GM12878 (cell line): ENCODE data around the gene TNS4. TPM values are rescaled to one million over a fixed set of nuclear protein-coding genes. Genes with fewer than 3 reads are reported as not detected.

Source experiments
- BHLHE40 ChIP-seq, 2 experiments: fragments of 450-650 bp in 1 of 2; IDR thresholded peaks; 2 replicates each; pipeline ENCODE4 v1.6.1; 2011 to 2017; ENCODE audit warnings: low read depth in 2 of 2, borderline replicate concordance in 1 of 2, improper control_type of control experiment in 1 of 2, low read length in 1 of 2, mild to moderate bottlenecking in 1 of 2
- EGR1 ChIP-seq, 2 experiments: IDR thresholded peaks; 1 replicate in 1 of 2; 2 replicates in 1 of 2; pipeline ENCODE4 v1.6.1; 2011 to 2012; ENCODE audit warnings: low read depth in 2 of 2, low read length in 2 of 2, borderline replicate concordance in 1 of 2, mild to moderate bottlenecking in 1 of 2, moderate library complexity in 1 of 2
- EP300 ChIP-seq, 2 experiments: fragments of 150-350 bp in 1 of 2; IDR thresholded peaks; 2 replicates each; pipeline ENCODE4 v1.6.1; 2011 to 2012; ENCODE audit warnings: low read depth in 2 of 2, low read length in 2 of 2, borderline replicate concordance in 1 of 2, improper control_type of control experiment in 1 of 2, inconsistent platforms in 1 of 2; ENCODE audit not compliant: control insufficient read depth in 1 of 2
- GATAD2B ChIP-seq: fragments of 450-650 bp; conservative IDR thresholded peaks from 2 replicates; pipeline ENCODE4 v1.6.1; 2017; ENCODE audit warnings: low read depth, mild to moderate bottlenecking, moderate library complexity
- HDGF ChIP-seq: fragments of 450-650 bp; IDR thresholded peaks from 2 replicates; pipeline ENCODE4 v1.6.1; 2016; ENCODE audit warnings: antibody characterized with exemption
- IKZF1 ChIP-seq: fragments of 450-650 bp; conservative IDR thresholded peaks from 2 replicates; pipeline ENCODE4 v1.6.1; 2017; ENCODE audit warnings: antibody characterized with exemption, mild to moderate bottlenecking
- IRF4 ChIP-seq: IDR thresholded peaks from 2 replicates; pipeline ENCODE4 v1.6.1; 2011; ENCODE audit warnings: low read depth, low read length
- MEF2A ChIP-seq: IDR thresholded peaks from 2 replicates; pipeline ENCODE4 v1.6.1; 2011; ENCODE audit warnings: low read depth, mild to moderate bottlenecking, low read length, moderate library complexity; ENCODE audit not compliant: insufficient read depth
- MEF2B ChIP-seq: fragments of 450-650 bp; IDR thresholded peaks from 2 replicates; pipeline ENCODE4 v1.6.1; 2018; ENCODE audit warnings: mild to moderate bottlenecking, moderate library complexity; ENCODE audit not compliant: partially characterized antibody, poor library complexity, severe bottlenecking
- PAX5 ChIP-seq: IDR thresholded peaks from 2 replicates; pipeline ENCODE4 v1.6.1; 2011; ENCODE audit warnings: low read depth, low read length, borderline replicate concordance
- polyA plus RNA-seq, 11 experiments: library from polyadenylated mRNA; depleted of rRNA in 4 of 11; unstranded in 6 of 11; stranded (reverse) in 5 of 11; fragments of >200 nt; fragmentation: Nextera tagmentation in 4 of 11; fragmentation: Illumina TruSeq in 1 of 11; extraction: Ambion mirVana in 4 of 11; extraction: Trizol in 1 of 11; gene quantifications; 1 replicate in 1 of 11; 2 replicates in 10 of 11; pipeline versions ENCODE4 v1.2.1 to v1.2.3, GENCODE V29; 2011 to 2016; ENCODE audit warnings: inconsistent platforms in 2 of 11, missing spikeins in 2 of 11, low read depth in 1 of 11
- total RNA-seq, 4 experiments: library from RNA; depleted of rRNA in 3 of 4; stranded (reverse); fragments of >200 nt in 3 of 4; fragmentation: Illumina TruSeq in 1 of 4; extraction: Trizol in 1 of 4; gene quantifications; 2 replicates each; pipeline versions ENCODE4 v1.2.1 to v1.2.3, GENCODE V29; 2013 to 2021
- TF ChIP-seq, protein P1 (sequence below): fragments of 450-650 bp; IDR thresholded peaks from 2 replicates; pipeline ENCODE4 v1.6.1; 2018; ENCODE audit warnings: borderline replicate concordance, mild to moderate bottlenecking; ENCODE audit not compliant: partially characterized antibody
- TF ChIP-seq, protein P2 (sequence below): fragments of 450-650 bp; conservative IDR thresholded peaks from 2 replicates; pipeline ENCODE4 v1.6.1; 2017; ENCODE audit warnings: mild to moderate bottlenecking, moderate library complexity
- TF ChIP-seq, protein P3 (sequence below): fragments of 450-650 bp; IDR thresholded peaks from 2 replicates; pipeline ENCODE4 v1.6.1; 2017; ENCODE audit warnings: borderline replicate concordance
- TF ChIP-seq, protein P4 (sequence below): fragments of 450-650 bp; IDR thresholded peaks from 2 replicates; pipeline ENCODE4 v1.6.1; 2017; ENCODE audit warnings: mild to moderate bottlenecking, moderate library complexity
- TF ChIP-seq, protein P5 (sequence below): IDR thresholded peaks from 2 replicates; pipeline ENCODE4 v1.6.1; 2012; ENCODE audit warnings: low read length, inconsistent platforms

Gene TNS4
- total and polyA plus RNA-seq, 10 of the 15 experiments (the other 5 are each of a cell fraction or from before 2014, with no cell fraction given) = 0.10 to 0.90 (median 0.68) TPM; not detected in 2

DNA sequence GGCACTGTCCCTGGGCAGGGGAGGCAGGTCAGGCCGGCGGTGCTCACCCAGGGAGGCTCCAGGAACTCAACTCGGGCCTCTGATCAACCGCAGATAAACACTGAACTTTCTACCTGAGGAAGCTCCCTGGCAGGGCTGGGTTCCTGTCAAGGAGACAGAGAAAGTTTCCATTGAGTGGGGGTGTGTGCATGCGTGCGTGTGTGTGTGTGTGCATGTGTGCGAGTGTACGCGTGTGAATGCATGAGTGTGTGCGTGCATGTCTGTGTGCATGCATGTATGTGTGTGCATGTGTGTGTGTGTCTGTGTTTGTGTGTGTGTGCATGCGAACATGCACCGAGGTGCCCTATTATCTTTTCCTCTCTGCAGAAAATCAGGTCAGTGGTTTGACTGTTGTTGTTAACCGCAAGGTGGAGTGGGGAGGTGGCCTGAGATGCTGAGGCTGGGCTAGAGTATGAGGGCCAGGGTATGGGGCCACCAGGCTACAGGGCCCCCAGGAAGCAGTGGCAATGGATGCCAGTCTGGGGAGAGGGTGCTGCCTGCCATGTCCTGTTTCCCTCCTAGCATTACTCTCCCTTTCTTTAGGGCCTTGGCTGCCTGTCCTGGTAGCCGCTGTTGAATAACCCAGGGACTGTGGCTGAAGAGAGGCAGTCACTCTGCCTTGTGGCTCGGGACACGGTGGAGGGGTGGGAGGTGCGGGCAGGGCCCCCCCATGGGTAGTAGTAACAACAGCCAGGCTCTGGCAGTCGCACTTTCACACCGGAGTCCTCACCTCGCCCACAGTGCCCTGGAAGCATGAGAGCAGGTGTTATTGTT is 39.8 kb upstream of the TNS4 start (continued):
- TF ChIP-seq, protein P1, sequence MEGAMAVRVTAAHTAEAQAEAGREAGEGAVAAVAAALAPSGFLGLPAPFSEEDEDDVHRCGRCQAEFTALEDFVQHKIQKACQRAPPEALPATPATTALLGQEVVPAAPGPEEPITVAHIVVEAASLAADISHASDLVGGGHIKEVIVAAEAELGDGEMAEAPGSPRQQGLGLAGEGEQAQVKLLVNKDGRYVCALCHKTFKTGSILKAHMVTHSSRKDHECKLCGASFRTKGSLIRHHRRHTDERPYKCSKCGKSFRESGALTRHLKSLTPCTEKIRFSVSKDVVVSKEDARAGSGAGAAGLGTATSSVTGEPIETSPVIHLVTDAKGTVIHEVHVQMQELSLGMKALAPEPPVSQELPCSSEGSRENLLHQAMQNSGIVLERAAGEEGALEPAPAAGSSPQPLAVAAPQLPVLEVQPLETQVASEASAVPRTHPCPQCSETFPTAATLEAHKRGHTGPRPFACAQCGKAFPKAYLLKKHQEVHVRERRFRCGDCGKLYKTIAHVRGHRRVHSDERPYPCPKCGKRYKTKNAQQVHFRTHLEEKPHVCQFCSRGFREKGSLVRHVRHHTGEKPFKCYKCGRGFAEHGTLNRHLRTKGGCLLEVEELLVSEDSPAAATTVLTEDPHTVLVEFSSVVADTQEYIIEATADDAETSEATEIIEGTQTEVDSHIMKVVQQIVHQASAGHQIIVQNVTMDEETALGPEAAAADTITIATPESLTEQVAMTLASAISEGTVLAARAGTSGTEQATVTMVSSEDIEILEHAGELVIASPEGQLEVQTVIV = peak; percentile 41
- TF ChIP-seq HDGF (peak; percentile 99), IKZF1 (peak; percentile 87), IRF4 (0 out of 2 replicates have a peak, but pooled peaks have one; percentile 10), GATAD2B (peak; percentile 26), PAX5 (0 out of 2 replicates have a peak, but pooled peaks have one; percentile 10), EP300 (IDR thresholded peaks at IDR 0.05; ENCODE audit: borderline replicate concordance in 1 of 2, control insufficient read depth in 1 of 2, low read depth in 2 of 2, low read length in 2 of 2) (peak in 1 of 2 experiments; percentile 43; a peak in 3 of 4 replicates), MEF2B (peak; percentile 34), EGR1 (IDR thresholded peaks at IDR 0.05; ENCODE audit: borderline replicate concordance in 1 of 2, low read depth in 2 of 2, low read length in 2 of 2) (0 out of 3 replicates have a peak, but pooled peaks of 1 of the 2 experiments have one; percentile 15), BHLHE40 (IDR thresholded peaks at IDR 0.05; ENCODE audit: borderline replicate concordance in 1 of 2, low read depth in 2 of 2, low read length in 1 of 2) (peak; percentile 32 to 75; a peak in 2 of 4 replicates), MEF2A (no peak)
- TF ChIP-seq, protein P2, sequence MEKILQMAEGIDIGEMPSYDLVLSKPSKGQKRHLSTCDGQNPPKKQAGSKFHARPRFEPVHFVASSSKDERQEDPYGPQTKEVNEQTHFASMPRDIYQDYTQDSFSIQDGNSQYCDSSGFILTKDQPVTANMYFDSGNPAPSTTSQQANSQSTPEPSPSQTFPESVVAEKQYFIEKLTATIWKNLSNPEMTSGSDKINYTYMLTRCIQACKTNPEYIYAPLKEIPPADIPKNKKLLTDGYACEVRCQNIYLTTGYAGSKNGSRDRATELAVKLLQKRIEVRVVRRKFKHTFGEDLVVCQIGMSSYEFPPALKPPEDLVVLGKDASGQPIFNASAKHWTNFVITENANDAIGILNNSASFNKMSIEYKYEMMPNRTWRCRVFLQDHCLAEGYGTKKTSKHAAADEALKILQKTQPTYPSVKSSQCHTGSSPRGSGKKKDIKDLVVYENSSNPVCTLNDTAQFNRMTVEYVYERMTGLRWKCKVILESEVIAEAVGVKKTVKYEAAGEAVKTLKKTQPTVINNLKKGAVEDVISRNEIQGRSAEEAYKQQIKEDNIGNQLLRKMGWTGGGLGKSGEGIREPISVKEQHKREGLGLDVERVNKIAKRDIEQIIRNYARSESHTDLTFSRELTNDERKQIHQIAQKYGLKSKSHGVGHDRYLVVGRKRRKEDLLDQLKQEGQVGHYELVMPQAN = 0 out of 2 replicates have a peak, but pooled peaks have one; percentile 19
- TF ChIP-seq, protein P3, sequence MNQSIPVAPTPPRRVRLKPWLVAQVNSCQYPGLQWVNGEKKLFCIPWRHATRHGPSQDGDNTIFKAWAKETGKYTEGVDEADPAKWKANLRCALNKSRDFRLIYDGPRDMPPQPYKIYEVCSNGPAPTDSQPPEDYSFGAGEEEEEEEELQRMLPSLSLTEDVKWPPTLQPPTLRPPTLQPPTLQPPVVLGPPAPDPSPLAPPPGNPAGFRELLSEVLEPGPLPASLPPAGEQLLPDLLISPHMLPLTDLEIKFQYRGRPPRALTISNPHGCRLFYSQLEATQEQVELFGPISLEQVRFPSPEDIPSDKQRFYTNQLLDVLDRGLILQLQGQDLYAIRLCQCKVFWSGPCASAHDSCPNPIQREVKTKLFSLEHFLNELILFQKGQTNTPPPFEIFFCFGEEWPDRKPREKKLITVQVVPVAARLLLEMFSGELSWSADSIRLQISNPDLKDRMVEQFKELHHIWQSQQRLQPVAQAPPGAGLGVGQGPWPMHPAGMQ = peak; percentile 67
- TF ChIP-seq, protein P4, sequence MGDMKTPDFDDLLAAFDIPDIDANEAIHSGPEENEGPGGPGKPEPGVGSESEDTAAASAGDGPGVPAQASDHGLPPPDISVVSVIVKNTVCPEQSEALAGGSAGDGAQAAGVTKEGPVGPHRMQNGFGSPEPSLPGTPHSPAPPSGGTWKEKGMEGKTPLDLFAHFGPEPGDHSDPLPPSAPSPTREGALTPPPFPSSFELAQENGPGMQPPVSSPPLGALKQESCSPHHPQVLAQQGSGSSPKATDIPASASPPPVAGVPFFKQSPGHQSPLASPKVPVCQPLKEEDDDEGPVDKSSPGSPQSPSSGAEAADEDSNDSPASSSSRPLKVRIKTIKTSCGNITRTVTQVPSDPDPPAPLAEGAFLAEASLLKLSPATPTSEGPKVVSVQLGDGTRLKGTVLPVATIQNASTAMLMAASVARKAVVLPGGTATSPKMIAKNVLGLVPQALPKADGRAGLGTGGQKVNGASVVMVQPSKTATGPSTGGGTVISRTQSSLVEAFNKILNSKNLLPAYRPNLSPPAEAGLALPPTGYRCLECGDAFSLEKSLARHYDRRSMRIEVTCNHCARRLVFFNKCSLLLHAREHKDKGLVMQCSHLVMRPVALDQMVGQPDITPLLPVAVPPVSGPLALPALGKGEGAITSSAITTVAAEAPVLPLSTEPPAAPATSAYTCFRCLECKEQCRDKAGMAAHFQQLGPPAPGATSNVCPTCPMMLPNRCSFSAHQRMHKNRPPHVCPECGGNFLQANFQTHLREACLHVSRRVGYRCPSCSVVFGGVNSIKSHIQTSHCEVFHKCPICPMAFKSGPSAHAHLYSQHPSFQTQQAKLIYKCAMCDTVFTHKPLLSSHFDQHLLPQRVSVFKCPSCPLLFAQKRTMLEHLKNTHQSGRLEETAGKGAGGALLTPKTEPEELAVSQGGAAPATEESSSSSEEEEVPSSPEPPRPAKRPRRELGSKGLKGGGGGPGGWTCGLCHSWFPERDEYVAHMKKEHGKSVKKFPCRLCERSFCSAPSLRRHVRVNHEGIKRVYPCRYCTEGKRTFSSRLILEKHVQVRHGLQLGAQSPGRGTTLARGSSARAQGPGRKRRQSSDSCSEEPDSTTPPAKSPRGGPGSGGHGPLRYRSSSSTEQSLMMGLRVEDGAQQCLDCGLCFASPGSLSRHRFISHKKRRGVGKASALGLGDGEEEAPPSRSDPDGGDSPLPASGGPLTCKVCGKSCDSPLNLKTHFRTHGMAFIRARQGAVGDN = peak; percentile 67
- TF ChIP-seq, protein P5, sequence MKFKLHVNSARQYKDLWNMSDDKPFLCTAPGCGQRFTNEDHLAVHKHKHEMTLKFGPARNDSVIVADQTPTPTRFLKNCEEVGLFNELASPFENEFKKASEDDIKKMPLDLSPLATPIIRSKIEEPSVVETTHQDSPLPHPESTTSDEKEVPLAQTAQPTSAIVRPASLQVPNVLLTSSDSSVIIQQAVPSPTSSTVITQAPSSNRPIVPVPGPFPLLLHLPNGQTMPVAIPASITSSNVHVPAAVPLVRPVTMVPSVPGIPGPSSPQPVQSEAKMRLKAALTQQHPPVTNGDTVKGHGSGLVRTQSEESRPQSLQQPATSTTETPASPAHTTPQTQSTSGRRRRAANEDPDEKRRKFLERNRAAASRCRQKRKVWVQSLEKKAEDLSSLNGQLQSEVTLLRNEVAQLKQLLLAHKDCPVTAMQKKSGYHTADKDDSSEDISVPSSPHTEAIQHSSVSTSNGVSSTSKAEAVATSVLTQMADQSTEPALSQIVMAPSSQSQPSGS = no peak
